ENCODE results near the gene RPS6KA5. TPM values are rescaled to one million over a fixed set of nuclear protein-coding genes. Genes with fewer than 3 reads are reported as not detected.

RPS6KA5 gene
- polyA plus RNA-seq, 2 of the 4 experiments (the other 2 are of a cell fraction), result 2.2 to 4.1 TPM

DNA sequence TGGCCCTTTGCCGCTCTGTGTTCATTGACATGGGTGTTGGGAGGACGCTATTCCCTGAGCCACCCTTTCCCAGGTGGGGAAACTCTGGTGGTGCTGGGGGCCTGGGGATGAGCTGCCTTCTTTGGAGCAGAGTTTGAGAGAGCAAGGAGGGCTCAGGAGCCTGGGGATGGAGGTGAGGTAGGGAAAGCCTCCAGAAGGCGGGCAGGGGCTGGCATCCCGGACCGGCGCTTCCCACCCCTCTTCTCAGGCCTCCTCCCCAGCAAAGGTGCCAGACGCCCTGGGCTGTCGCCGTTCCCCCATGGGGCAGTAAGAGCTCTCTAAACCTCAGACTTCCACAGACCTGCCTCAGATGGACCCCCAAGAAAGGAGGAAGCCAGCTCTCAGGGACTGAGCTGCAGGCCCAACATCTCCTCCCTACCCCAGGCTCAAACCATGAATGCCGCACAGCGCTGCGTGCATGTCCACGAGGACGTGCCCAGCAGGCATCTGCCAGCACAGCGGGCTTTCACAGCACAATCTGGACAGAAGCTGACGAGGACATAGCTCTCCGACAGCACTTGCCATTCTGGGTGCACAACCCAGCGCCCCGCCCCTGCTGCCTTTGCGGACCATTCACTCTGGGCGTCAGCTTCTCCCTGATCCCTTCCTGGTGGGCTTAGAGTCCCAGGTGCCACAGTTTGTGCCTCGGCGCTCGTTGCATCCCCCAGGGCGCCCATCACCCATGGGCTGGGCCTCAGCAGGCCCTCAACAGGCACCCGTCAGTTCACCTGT is 229.3 kb downstream of the RPS6KA5 start:
- TF ChIP-seq KDM5A (IDR thresholded peaks at IDR 0.05), result no peak
- no peak for TF ChIP-seq NPAS2 (CRISPR knock-in tag; IDR thresholded peaks at IDR 0.05; ENCODE audit: borderline replicate concordance)
- TF ChIP-seq SREBF2 (IDR thresholded peaks at IDR 0.05), result no peak
- TF ChIP-seq, protein P1, sequence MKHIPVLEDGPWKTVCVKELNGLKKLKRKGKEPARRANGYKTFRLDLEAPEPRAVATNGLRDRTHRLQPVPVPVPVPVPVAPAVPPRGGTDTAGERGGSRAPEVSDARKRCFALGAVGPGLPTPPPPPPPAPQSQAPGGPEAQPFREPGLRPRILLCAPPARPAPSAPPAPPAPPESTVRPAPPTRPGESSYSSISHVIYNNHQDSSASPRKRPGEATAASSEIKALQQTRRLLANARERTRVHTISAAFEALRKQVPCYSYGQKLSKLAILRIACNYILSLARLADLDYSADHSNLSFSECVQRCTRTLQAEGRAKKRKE (CRISPR knock-in tag; IDR thresholded peaks at IDR 0.05; ENCODE audit: low read depth), result no peak
- TF ChIP-seq ZC3H11A (IDR thresholded peaks at IDR 0.05), result no peak
- TF ChIP-seq NR3C1 (IDR thresholded peaks at IDR 0.05), result no peak
- no peak for TF ChIP-seq RARB (CRISPR knock-in tag; IDR thresholded peaks at IDR 0.05)
- TF ChIP-seq, protein P2, sequence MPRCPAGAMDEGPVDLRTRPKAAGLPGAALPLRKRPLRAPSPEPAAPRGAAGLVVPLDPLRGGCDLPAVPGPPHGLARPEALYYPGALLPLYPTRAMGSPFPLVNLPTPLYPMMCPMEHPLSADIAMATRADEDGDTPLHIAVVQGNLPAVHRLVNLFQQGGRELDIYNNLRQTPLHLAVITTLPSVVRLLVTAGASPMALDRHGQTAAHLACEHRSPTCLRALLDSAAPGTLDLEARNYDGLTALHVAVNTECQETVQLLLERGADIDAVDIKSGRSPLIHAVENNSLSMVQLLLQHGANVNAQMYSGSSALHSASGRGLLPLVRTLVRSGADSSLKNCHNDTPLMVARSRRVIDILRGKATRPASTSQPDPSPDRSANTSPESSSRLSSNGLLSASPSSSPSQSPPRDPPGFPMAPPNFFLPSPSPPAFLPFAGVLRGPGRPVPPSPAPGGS (IDR thresholded peaks at IDR 0.05), result no peak
- no peak for TF ChIP-seq POLR2A (IDR thresholded peaks at IDR 0.05; ENCODE audit: low read length)
- no peak for TF ChIP-seq FOXS1 (CRISPR knock-in tag; IDR thresholded peaks at IDR 0.05)
- TF ChIP-seq RAD21 (conservative IDR thresholded peaks at IDR 0.05 in 1 of 2, IDR thresholded peaks at IDR 0.05 in 1 of 2), result no peak
- no peak for TF ChIP-seq NFE2L2 (conservative IDR thresholded peaks at IDR 0.05; ENCODE audit: low read length)
- TF ChIP-seq CHD2 (IDR thresholded peaks at IDR 0.05; ENCODE audit: low read length, partially characterized antibody), result no peak
- no peak for TF ChIP-seq SMC3 (IDR thresholded peaks at IDR 0.05)
- no peak for TF ChIP-seq RCOR1 (IDR thresholded peaks at IDR 0.05; ENCODE audit: low read depth, low read length)
- no peak for TF ChIP-seq CBX8 (IDR thresholded peaks at IDR 0.05)
- CTCF ChIA-PET, result interaction anchor here (0.9 kb wide), 1 partner anchor 342 kb away, joined by 6 read pairs; no protein-coding TSS in a partner anchor
- FAIRE-seq (no peak), ATAC-seq (no peak), DNase-seq (ENCODE audit: low read depth in 1 of 2, low spot score in 1 of 2) (no peak)
- H3K9me3 ChIP-seq, result no peaks in the 10 kb centered on the region
- WGBS (ENCODE audit: missing lambda C conversion rate), result 54% methylated on average over 17 of the region's 26 CpGs
- H3K4me2 ChIP-seq, result no peak overlapping the region
- POLR2A ChIA-PET, result no interaction called here
- H3K4me3 ChIP-seq, result no peak overlapping the region
- no peak overlapping the region for H3K27ac ChIP-seq
- H3K4me1 ChIP-seq, result no peaks in the 10 kb centered on the region

DNA sequence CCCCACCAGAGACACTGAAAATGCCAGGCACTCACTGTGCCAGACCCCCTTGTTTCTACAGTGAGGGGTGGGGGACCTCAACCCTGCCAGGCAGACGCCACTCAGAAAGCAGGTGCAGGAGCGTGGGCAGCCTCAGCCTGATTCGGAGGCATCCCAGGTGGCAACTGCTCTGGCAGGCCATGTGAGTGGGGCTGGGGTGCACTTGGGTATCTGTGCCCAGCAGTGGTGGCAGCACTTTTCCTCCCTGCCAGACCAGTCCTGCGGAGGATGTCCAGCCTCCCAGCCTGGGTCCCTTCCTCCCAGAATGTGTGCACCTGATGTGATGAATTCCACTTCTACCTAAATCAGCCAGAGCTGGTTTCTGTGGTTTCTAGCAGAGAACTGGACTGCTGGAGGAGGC is 230.8 kb downstream of the RPS6KA5 start:
- TF ChIP-seq, protein P3, sequence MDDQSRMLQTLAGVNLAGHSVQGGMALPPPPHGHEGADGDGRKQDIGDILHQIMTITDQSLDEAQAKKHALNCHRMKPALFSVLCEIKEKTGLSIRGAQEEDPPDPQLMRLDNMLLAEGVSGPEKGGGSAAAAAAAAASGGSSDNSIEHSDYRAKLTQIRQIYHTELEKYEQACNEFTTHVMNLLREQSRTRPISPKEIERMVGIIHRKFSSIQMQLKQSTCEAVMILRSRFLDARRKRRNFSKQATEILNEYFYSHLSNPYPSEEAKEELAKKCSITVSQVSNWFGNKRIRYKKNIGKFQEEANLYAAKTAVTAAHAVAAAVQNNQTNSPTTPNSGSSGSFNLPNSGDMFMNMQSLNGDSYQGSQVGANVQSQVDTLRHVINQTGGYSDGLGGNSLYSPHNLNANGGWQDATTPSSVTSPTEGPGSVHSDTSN (IDR thresholded peaks at IDR 0.05), result no peak
- TF ChIP-seq HDAC2 (IDR thresholded peaks at IDR 0.05) (no peak), RCOR1 (IDR thresholded peaks at IDR 0.05; ENCODE audit: low read depth, low read length) (no peak), JUN (IDR thresholded peaks at IDR 0.05) (no peak), FOSB (CRISPR knock-in tag; IDR thresholded peaks at IDR 0.05) (no peak), EP300 (IDR thresholded peaks at IDR 0.05) (no peak), PHF8 (IDR thresholded peaks at IDR 0.05; ENCODE audit: borderline replicate concordance, low read depth) (no peak)
- TF ChIP-seq, protein P4, sequence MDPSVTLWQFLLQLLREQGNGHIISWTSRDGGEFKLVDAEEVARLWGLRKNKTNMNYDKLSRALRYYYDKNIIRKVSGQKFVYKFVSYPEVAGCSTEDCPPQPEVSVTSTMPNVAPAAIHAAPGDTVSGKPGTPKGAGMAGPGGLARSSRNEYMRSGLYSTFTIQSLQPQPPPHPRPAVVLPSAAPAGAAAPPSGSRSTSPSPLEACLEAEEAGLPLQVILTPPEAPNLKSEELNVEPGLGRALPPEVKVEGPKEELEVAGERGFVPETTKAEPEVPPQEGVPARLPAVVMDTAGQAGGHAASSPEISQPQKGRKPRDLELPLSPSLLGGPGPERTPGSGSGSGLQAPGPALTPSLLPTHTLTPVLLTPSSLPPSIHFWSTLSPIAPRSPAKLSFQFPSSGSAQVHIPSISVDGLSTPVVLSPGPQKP (IDR thresholded peaks at IDR 0.05; ENCODE audit: low read depth, low read length), result no peak
- TF ChIP-seq, protein P5, sequence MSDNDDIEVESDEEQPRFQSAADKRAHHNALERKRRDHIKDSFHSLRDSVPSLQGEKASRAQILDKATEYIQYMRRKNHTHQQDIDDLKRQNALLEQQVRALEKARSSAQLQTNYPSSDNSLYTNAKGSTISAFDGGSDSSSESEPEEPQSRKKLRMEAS (IDR thresholded peaks at IDR 0.05), result no peak
- TF ChIP-seq, protein P6, sequence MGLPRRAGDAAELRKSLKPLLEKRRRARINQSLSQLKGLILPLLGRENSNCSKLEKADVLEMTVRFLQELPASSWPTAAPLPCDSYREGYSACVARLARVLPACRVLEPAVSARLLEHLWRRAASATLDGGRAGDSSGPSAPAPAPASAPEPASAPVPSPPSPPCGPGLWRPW (IDR thresholded peaks at IDR 0.05), result no peak
- TF ChIP-seq, protein P7, sequence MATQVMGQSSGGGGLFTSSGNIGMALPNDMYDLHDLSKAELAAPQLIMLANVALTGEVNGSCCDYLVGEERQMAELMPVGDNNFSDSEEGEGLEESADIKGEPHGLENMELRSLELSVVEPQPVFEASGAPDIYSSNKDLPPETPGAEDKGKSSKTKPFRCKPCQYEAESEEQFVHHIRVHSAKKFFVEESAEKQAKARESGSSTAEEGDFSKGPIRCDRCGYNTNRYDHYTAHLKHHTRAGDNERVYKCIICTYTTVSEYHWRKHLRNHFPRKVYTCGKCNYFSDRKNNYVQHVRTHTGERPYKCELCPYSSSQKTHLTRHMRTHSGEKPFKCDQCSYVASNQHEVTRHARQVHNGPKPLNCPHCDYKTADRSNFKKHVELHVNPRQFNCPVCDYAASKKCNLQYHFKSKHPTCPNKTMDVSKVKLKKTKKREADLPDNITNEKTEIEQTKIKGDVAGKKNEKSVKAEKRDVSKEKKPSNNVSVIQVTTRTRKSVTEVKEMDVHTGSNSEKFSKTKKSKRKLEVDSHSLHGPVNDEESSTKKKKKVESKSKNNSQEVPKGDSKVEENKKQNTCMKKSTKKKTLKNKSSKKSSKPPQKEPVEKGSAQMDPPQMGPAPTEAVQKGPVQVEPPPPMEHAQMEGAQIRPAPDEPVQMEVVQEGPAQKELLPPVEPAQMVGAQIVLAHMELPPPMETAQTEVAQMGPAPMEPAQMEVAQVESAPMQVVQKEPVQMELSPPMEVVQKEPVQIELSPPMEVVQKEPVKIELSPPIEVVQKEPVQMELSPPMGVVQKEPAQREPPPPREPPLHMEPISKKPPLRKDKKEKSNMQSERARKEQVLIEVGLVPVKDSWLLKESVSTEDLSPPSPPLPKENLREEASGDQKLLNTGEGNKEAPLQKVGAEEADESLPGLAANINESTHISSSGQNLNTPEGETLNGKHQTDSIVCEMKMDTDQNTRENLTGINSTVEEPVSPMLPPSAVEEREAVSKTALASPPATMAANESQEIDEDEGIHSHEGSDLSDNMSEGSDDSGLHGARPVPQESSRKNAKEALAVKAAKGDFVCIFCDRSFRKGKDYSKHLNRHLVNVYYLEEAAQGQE (IDR thresholded peaks at IDR 0.05), result no peak
- H3K27ac ChIP-seq, result no peak overlapping the region
- H3K4me3 ChIP-seq, result no peak overlapping the region
- ChIA-PET POLR2A (no interaction called here), CTCF (no interaction called here)
- WGBS (ENCODE audit: missing lambda C conversion rate), result 100% methylated on average over 4 of the region's 4 CpGs
- H3K4me1 ChIP-seq, result no peaks in the 10 kb centered on the region
- no peaks in the 10 kb centered on the region for H3K9me3 ChIP-seq
- H3K4me2 ChIP-seq, result no peak overlapping the region
- DNase-seq (ENCODE audit: low read depth in 1 of 2, low spot score in 1 of 2) (no peak), FAIRE-seq (no peak), ATAC-seq (no peak)
